HEK293T (cell line): Measurements from ENCODE around the gene FAM83B.
"Not testable (repeated sequence)": the region's sequence is repeated elsewhere in the genome, so short reads cannot be mapped to it uniquely, and the experiment has no call there.

Experiments
- CTCF ChIA-PET: fragments of 350-600 bp; formaldehyde crosslinking; extraction: SDS; loops from one replicate; lab custom pipeline; 2021; ENCODE audit warnings: antibody characterized with exemption, inconsistent platforms; lab: Yijun Ruan, JAX
- POLR2A ChIA-PET: fragments of 350-600 bp; formaldehyde crosslinking; extraction: SDS; loops from one replicate; lab custom pipeline; 2020; ENCODE audit warnings: antibody characterized with exemption, inconsistent platforms; lab: Yijun Ruan, JAX
- DNase-seq: peaks from one replicate; pipeline ENCODE4 v3.0.0; 2012; ENCODE audit warnings: mixed read lengths; ENCODE audit errors: extremely low spot score
- ARNT ChIP-seq: fragments of 450-650 bp; IDR thresholded peaks from 2 replicates; pipeline ENCODE4 v1.6.1; 2017; ENCODE audit warnings: mild to moderate bottlenecking
- BHLHE40 ChIP-seq: fragments of 450-650 bp; IDR thresholded peaks from 2 replicates; pipeline ENCODE4 v1.6.1; 2016; ENCODE audit warnings: mild to moderate bottlenecking, moderate library complexity, borderline replicate concordance
- CTBP1 ChIP-seq: fragments of 450-650 bp; IDR thresholded peaks from 2 replicates; pipeline ENCODE4 v1.6.1; 2016; ENCODE audit warnings: borderline replicate concordance
- ELF4 ChIP-seq: fragments of 450-650 bp; IDR thresholded peaks from 2 replicates; pipeline ENCODE4 v1.6.1; 2017; ENCODE audit warnings: antibody characterized with exemption
- FOXA1 ChIP-seq: fragments of 450-650 bp; IDR thresholded peaks from 2 replicates; pipeline ENCODE4 v1.6.1; 2016; ENCODE audit warnings: mild to moderate bottlenecking
- FOXK2 ChIP-seq: fragments of 450-650 bp; IDR thresholded peaks from 2 replicates; pipeline ENCODE4 v1.6.1; 2016; ENCODE audit warnings: mild to moderate bottlenecking
- FOXM1 ChIP-seq: fragments of 450-650 bp; IDR thresholded peaks from 2 replicates; pipeline ENCODE4 v1.6.1; 2017; ENCODE audit warnings: mild to moderate bottlenecking, borderline replicate concordance
- HDGF ChIP-seq: fragments of 450-650 bp; IDR thresholded peaks from 2 replicates; pipeline ENCODE4 v1.6.1; 2017; ENCODE audit warnings: antibody characterized with exemption, borderline replicate concordance
- L3MBTL2 ChIP-seq: fragments of 450-650 bp; conservative IDR thresholded peaks from 2 replicates; pipeline ENCODE4 v1.6.1; 2016; ENCODE audit warnings: mild to moderate bottlenecking
- LEF1 ChIP-seq: fragments of 450-650 bp; IDR thresholded peaks from 2 replicates; pipeline ENCODE4 v1.6.1; 2017; ENCODE audit warnings: mild to moderate bottlenecking, borderline replicate concordance
- NFRKB ChIP-seq: fragments of 450-650 bp; IDR thresholded peaks from 2 replicates; pipeline ENCODE4 v1.6.1; 2016; ENCODE audit warnings: mild to moderate bottlenecking, moderate library complexity
- PKNOX1 ChIP-seq: fragments of 450-650 bp; IDR thresholded peaks from 2 replicates; pipeline ENCODE4 v1.6.1; 2016
- SP1 ChIP-seq: fragments of 450-650 bp; IDR thresholded peaks from 2 replicates; pipeline ENCODE4 v1.6.1; 2017
- SUZ12 ChIP-seq: fragments of 450-650 bp; IDR thresholded peaks from 2 replicates; pipeline ENCODE4 v1.6.1; 2016; ENCODE audit warnings: mild to moderate bottlenecking
- TARDBP ChIP-seq: fragments of 450-650 bp; IDR thresholded peaks from 2 replicates; pipeline ENCODE4 v1.6.1; 2016
- ZNF384 ChIP-seq: fragments of 450-650 bp; IDR thresholded peaks from 2 replicates; pipeline ENCODE4 v1.6.1; 2016

FAM83B gene

DNA sequence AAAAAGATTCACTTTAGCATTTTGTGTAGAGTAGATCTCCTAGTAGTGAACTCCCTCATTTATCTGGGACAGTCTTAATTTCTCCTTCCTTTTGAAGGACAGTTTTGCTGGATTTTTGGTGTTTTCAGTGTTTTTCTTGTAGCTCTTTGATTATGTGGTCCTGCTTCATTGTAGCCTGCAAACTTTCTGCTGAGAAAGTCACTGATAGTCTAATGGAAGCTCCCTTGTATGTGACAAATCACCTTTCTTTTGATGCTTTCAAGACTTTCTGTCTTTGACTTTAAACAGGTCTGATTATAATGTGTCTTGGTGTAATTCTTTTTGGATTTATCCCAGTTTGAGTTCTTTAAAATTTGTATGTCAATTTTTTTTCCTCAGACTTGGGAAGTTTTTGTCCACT is 86.1 kb downstream of the FAM83B start:
- POLR2A ChIA-PET = no interaction called here
- no peak for TF ChIP-seq SP1
- TF ChIP-seq L3MBTL2 = no peak
- no peak for TF ChIP-seq ELF4
- no peak for TF ChIP-seq NFRKB
- TF ChIP-seq CTBP1 = no peak
- no peak for TF ChIP-seq PKNOX1
- no peak for TF ChIP-seq FOXA1
- no peak for TF ChIP-seq BHLHE40
- no peak for TF ChIP-seq ARNT
- TF ChIP-seq LEF1 = no peak
- no peak for TF ChIP-seq SUZ12
- TF ChIP-seq FOXK2 = no peak
- no peak for TF ChIP-seq FOXM1
- no peak for TF ChIP-seq TARDBP
- TF ChIP-seq ZNF384 = no peak
- TF ChIP-seq HDGF = no peak
- CTCF ChIA-PET = no interaction called here
- DNase-seq = no peak

GRCh38 chr6:54935739-54936138 is 89.2 kb downstream of the FAM83B start:
- ChIA-PET CTCF (no interaction called here), POLR2A (no interaction called here)
- DNase-seq = no peak
- TF ChIP-seq L3MBTL2 = no peak
- no peak for TF ChIP-seq SUZ12
- no peak for TF ChIP-seq FOXK2
- no peak for TF ChIP-seq FOXA1
- TF ChIP-seq ZNF384 = no peak
- no peak for TF ChIP-seq CTBP1
- TF ChIP-seq ARNT = no peak
- TF ChIP-seq TARDBP = no peak
- TF ChIP-seq ELF4 = no peak
- no peak for TF ChIP-seq HDGF
- no peak for TF ChIP-seq LEF1
- TF ChIP-seq PKNOX1 = no peak
- no peak for TF ChIP-seq SP1
- no peak for TF ChIP-seq BHLHE40
- no peak for TF ChIP-seq FOXM1
- TF ChIP-seq NFRKB = no peak

- no peak for DNase-seq
- ChIA-PET CTCF (no interaction called here), POLR2A (no interaction called here)
- TF ChIP-seq BHLHE40 (no peak), FOXM1 (no peak), ELF4 (no peak), FOXA1 (no peak), ARNT (no peak), SP1 (no peak), NFRKB (no peak), TARDBP (no peak), CTBP1 (no peak), HDGF (no peak)
Measured at GRCh38 chr6:54937371-54937770, 90.8 kb downstream of the FAM83B start.

GRCh38 chr6:54957698-54958097 is 111.1 kb downstream of the FAM83B start:
- CTCF ChIA-PET = no interaction called here

GRCh38 chr6:54958446-54958845 is 111.9 kb downstream of the FAM83B start:
- DNase-seq = no peak
- TF ChIP-seq L3MBTL2 (no peak), BHLHE40 (no peak), ARNT (no peak), FOXA1 (no peak), ELF4 (no peak), CTBP1 (no peak), LEF1 (no peak), PKNOX1 (no peak), SP1 (no peak), TARDBP (no peak), FOXM1 (no peak), SUZ12 (no peak)
- POLR2A ChIA-PET = no interaction called here
- CTCF ChIA-PET = no interaction called here

More at GRCh38 chr6:54957698-54958097, 111.1 kb downstream of the FAM83B start:
- TF ChIP-seq FOXA1 = no peak
- no peak for TF ChIP-seq NFRKB
- no peak for TF ChIP-seq ELF4
- TF ChIP-seq PKNOX1 = no peak
- no peak for TF ChIP-seq ARNT
- TF ChIP-seq FOXM1 = no peak
- TF ChIP-seq FOXK2 = no peak
- TF ChIP-seq HDGF = no peak
- TF ChIP-seq CTBP1 = no peak
- no peak for TF ChIP-seq SP1
- TF ChIP-seq TARDBP = no peak
- TF ChIP-seq SUZ12 = no peak
- no peak for TF ChIP-seq BHLHE40
- no peak for TF ChIP-seq ZNF384
- no peak for TF ChIP-seq L3MBTL2
- POLR2A ChIA-PET = no interaction called here
- DNase-seq = no peak

DNA sequence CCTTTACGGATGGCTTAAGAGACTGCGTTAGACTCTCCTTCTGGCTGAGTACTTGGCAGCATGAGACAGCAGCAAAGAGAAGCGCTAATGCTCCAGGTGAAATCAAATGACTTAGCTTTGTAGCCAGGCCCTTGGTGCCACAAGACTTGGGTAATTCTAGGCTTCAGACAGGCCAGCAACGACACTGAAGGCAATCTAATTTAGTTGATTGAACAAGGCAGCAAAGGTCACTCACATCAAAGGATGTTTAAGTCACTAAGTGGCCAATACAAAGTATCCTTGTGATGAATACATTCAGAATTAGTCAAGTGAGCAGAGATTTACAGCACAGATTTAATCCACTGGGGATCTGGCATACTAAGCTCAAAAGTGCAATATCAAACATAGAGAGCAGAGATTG is 113.2 kb downstream of the FAM83B start:
- no peak for DNase-seq
- no peak for TF ChIP-seq TARDBP
- TF ChIP-seq BHLHE40 = no peak
- no peak for TF ChIP-seq SUZ12
- TF ChIP-seq LEF1 = no peak
- TF ChIP-seq CTBP1 = no peak
- TF ChIP-seq FOXK2 = no peak
- TF ChIP-seq SP1 = no peak
- no peak for TF ChIP-seq ZNF384
- no peak for TF ChIP-seq FOXM1
- TF ChIP-seq NFRKB = no peak
- ChIA-PET CTCF (no interaction called here), POLR2A (no interaction called here)

DNA sequence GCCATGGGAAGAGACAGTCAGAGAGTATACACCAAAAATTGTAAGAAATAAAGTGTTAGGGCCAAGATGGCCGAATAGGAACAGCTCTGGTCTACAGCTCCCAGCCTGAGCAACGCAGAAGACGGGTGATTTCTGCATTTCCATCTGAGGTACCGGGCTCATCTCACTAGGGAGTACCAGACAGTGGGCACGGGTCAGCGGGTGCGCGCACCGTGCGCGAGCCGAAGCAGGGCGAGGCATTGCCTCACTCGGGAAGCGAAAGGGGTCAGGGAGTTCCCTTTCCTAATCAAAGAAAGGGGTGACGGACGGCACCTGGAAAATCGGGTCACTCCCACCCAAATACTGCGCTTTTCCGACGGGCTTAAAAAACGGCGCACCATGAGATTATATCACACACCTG is 114.8 kb downstream of the FAM83B start:
- DNase-seq, POLR2A ChIA-PET: not testable (repeated sequence)

More for the DNA sequence above, 114.8 kb downstream of the FAM83B start:
- CTCF ChIA-PET = not testable (repeated sequence)
